ENCODE measurements around the gene ATL1.

- TF ChIP-seq POLR2A (IDR thresholded peaks at IDR 0.05; ENCODE audit: low read length) = no peak
- no peak for TF ChIP-seq GATA1 (IDR thresholded peaks at IDR 0.05; ENCODE audit: low read depth, low read length)
Observed at GRCh38 chr14:50544911-50545310, 15.0 kb upstream of the ATL1 start.
